ENCODE measurements around the gene ORC2.
"Not testable (repeated sequence)": the region's sequence is repeated elsewhere in the genome, so short reads cannot be mapped to it uniquely, and the experiment has no call there.

The ORC2 gene

GRCh38 chr2:200930947-200931626, 32.4 kb downstream of the ORC2 start:
- no peak for DNase-seq (ENCODE audit: low read depth, low spot score)

GRCh38 chr2:200929334-200930249, 33.9 kb downstream of the ORC2 start:
- DNase-seq (ENCODE audit: low read depth, low spot score), result no peak

GRCh38 chr2:200922439-200922838, 41.0 kb downstream of the ORC2 start:
- DNase-seq (ENCODE audit: low read depth, low spot score), result no peak

- no peak for DNase-seq (ENCODE audit: low read depth, low spot score)
Measured at GRCh38 chr2:200913654-200914053, 49.8 kb downstream of the ORC2 start.

GRCh38 chr2:200909958-200910357, 53.5 kb downstream of the ORC2 start:
- no peak for DNase-seq (ENCODE audit: low read depth, low spot score)

GRCh38 chr2:200905618-200906296, 57.7 kb downstream of the ORC2 start:
- DNase-seq (ENCODE audit: low read depth, low spot score), result peak; percentile 7

GRCh38 chr2:200901459-200902072, 61.9 kb downstream of the ORC2 start:
- DNase-seq (ENCODE audit: low read depth, low spot score), result peak; percentile 51

GRCh38 chr2:200899482-200899881, 64.0 kb downstream of the ORC2 start:
- no peak for DNase-seq (ENCODE audit: low read depth, low spot score)

GRCh38 chr2:200888704-200889625, 74.5 kb downstream of the ORC2 start, which contains the start of the genes NIF3L1 and PPIL3:
Gene NIF3L1 (plus strand): TSS chr2:200889371. CDS start chr2:200891944, 2,573 bp downstream.
Gene PPIL3 (minus strand): TSS chr2:200889077. CDS start chr2:200887615, 1,462 bp downstream.
- DNase-seq (ENCODE audit: low read depth, low spot score), result peak; percentile 93

GRCh38 chr2:200881715-200882249, 81.7 kb downstream of the ORC2 start:
- not testable (repeated sequence) for DNase-seq (ENCODE audit: low read depth, low spot score)

- DNase-seq (ENCODE audit: low read depth, low spot score), result no peak
Measured at GRCh38 chr2:200878289-200878880, 85.1 kb downstream of the ORC2 start.

GRCh38 chr2:200877443-200877842, 86.0 kb downstream of the ORC2 start:
- DNase-seq (ENCODE audit: low read depth, low spot score), result no peak

GRCh38 chr2:200873560-200873959, 89.9 kb downstream of the ORC2 start:
- DNase-seq (ENCODE audit: low read depth, low spot score), result no peak

- DNase-seq (ENCODE audit: low read depth, low spot score), result no peak
Measured at GRCh38 chr2:200871151-200871550, 92.3 kb downstream of the ORC2 start.

- no peak for DNase-seq (ENCODE audit: low read depth, low spot score)
Measured at GRCh38 chr2:200869014-200869413, 94.4 kb downstream of the ORC2 start.

- DNase-seq (ENCODE audit: low read depth, low spot score), result peak; percentile 97
Measured at GRCh38 chr2:200864176-200865034, 99.1 kb downstream of the ORC2 start, which contains the start of gene CLK1. Gene CLK1 (minus strand): TSS chr2:200864658. CDS start chr2:200861862, 2,796 bp downstream.

GRCh38 chr2:200863782-200864175, 99.7 kb downstream of the ORC2 start:
- no peak for DNase-seq (ENCODE audit: low read depth, low spot score)

GRCh38 chr2:200862532-200863000, 100.9 kb downstream of the ORC2 start:
- peak; percentile 64 for DNase-seq (ENCODE audit: low read depth, low spot score)

Measured in activated CD4-positive, CD25-positive, alpha-beta regulatory T cell treated with anti-CD3 and anti-CD28 coated beads, Interleukin-2, amount 50 U/mL, for 16 hours (primary cell).